Measurements from ENCODE around the gene CELSR1.

CELSR1 gene

DNA sequence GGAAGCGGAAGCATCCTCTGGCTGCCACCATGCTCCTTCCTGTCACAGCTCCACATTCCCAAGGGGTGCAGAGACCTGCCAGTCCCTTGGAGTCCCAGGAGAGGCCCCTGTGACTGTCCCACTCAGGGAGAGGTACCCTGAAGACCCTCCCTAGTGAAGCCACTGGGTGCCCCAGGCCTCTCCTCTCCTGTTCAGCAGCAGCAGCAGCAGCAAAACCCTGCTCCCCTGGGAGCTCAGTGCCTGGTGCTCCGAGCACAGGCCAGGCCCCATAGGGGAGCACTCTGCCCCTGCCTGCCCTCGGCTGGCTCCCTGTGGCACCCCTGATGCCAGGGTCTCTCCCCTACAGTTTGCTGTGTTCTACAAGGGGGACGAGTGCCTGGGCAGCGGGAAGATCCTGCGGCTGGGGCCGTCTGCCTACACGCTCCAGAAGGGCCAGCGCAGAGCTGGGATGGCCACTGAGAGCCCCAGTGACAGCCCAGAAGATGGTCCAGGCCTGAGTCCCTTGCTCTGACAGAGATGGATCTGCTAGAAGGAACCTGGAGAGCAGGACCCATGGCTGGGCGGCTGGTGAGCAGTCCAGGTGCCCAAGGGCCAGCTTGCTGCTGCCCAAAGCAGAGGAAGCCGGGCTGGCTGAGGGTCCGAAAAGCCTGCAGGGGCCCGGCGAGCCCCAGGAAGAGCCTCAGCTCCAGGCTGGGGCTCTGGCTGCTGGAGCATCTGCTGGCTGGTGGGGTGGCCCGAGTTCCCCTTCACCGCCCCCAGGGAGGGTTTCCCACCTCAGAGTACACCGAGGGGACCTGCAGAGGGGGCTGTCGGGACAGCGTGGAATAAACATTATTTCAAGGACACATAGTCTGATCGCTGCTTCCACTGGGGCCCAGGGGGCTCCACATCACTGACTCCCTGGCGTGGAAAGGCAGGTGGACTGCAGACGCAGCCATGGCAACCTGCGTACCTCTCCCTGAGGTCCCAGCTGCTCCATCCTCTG lies 180.6 kb downstream of the CELSR1 start:
- Mint-ChIP-seq H3K4me1 (peaks cover 5% of the 10 kb centered on the region), H3K9me3 (peaks cover 14% of the 10 kb centered on the region), H3K27me3 (ENCODE audit: low read depth, poor library complexity) (no peaks in the 10 kb centered on the region), H3K4me3 (no peak overlapping the region), H3K36me3 (ENCODE audit: low read depth) (peaks cover 47% of the 10 kb centered on the region), H3K27ac (no peak overlapping the region)
- DNase-seq, result no peak
- TF ChIP-seq, protein P1, sequence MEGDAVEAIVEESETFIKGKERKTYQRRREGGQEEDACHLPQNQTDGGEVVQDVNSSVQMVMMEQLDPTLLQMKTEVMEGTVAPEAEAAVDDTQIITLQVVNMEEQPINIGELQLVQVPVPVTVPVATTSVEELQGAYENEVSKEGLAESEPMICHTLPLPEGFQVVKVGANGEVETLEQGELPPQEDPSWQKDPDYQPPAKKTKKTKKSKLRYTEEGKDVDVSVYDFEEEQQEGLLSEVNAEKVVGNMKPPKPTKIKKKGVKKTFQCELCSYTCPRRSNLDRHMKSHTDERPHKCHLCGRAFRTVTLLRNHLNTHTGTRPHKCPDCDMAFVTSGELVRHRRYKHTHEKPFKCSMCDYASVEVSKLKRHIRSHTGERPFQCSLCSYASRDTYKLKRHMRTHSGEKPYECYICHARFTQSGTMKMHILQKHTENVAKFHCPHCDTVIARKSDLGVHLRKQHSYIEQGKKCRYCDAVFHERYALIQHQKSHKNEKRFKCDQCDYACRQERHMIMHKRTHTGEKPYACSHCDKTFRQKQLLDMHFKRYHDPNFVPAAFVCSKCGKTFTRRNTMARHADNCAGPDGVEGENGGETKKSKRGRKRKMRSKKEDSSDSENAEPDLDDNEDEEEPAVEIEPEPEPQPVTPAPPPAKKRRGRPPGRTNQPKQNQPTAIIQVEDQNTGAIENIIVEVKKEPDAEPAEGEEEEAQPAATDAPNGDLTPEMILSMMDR (IDR thresholded peaks at IDR 0.05), result no peak

DNA sequence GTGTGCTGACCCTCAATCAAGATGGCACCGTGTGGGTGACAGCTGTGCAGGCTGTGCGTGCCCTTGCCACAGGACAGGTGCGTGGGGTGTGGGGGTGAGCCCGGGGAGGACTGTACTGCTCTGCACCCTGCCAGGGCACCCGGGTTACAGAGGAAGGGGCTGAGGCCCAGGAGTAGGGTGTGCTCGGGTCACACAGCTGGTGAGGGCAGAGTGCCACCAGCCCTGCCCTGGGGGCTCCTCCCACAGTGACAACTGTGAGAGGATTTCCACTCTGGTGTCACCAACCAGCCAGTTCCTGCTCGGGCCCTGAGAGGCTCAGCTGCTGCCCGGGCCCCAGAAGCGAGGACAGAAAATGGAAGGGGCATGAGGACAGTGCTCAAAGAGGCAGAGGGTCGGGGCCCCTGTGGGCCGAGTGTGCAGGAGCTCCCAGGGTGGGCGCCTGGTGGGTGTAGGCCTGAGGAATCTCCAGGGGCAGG lies 181.4 kb downstream of the CELSR1 start:
- TF ChIP-seq, protein P1 (IDR thresholded peaks at IDR 0.05), result no peak
- no peak for DNase-seq
- peaks cover 7% of the 10 kb centered on the region for H3K9me3 Mint-ChIP-seq
- H3K27ac Mint-ChIP-seq, result no peak overlapping the region
- peaks cover 5% of the 10 kb centered on the region for H3K4me1 Mint-ChIP-seq
- H3K36me3 Mint-ChIP-seq (ENCODE audit: low read depth), result peaks cover 41% of the 10 kb centered on the region
- H3K4me3 Mint-ChIP-seq, result no peak overlapping the region
- no peaks in the 10 kb centered on the region for H3K27me3 Mint-ChIP-seq (ENCODE audit: low read depth, poor library complexity)

DNA sequence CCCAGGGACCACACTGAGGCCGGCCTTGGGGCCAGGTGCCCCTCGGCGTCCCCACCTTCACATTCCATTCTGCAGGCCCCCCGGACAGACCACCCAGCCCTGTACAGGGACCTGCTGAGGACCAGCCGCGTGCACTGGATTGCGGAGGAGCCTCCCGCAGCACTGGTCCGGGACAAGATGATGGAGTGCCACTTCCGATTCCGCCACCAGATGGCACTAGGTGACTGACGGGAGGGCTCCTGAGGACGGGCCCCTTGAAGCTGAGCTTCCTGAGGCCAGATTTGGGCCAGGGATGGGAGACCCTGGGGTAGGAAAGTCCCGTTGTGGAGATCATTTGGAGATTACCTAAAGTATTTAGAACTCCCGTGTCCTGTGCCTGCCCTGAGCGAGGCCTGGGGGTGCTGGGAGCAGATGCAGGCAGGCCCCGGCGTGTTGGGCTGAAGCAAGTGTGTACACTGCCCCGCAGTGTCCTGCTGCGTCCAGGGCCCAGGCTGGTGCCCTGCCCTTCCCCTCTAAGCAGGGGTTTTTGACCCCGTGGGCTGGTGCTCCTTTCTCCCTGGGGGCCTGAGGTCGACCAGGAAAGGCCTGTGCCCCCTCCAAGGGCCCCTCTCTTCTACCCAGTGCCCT lies 181.9 kb downstream of the CELSR1 start:
- DNase-seq, result peak; percentile 92
- peaks cover 40% of the 10 kb centered on the region for H3K36me3 Mint-ChIP-seq (ENCODE audit: low read depth)
- peaks cover 4% of the 10 kb centered on the region for H3K9me3 Mint-ChIP-seq
- H3K4me1 Mint-ChIP-seq, result peaks cover 5% of the 10 kb centered on the region
- H3K27me3 Mint-ChIP-seq (ENCODE audit: low read depth, poor library complexity), result no peaks in the 10 kb centered on the region
- TF ChIP-seq, protein P1 (IDR thresholded peaks at IDR 0.05), result peak; percentile 88
- no peak overlapping the region for H3K4me3 Mint-ChIP-seq
- H3K27ac Mint-ChIP-seq, result peak overlapping the region; percentile 86

DNA sequence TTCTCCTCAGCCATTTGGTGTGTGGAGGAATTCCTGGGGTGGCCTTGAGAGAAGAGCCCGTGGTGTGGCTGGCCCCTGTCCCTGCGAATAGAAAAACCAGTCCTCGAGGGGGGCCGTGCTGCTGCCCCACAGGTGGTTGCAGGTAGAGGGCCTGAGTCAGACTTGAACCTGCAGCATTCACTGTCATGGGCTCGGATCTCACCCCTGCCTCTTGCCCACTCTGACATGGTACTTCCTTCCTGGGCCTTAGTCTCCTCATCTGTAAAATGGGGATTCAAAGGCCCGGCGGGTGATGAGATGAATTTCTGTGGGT lies 182.5 kb downstream of the CELSR1 start:
- Mint-ChIP-seq H3K27me3 (ENCODE audit: low read depth, poor library complexity) (no peaks in the 10 kb centered on the region), H3K4me3 (no peak overlapping the region), H3K4me1 (peaks cover 5% of the 10 kb centered on the region), H3K27ac (no peak overlapping the region), H3K36me3 (ENCODE audit: low read depth) (peaks cover 38% of the 10 kb centered on the region), H3K9me3 (no peaks in the 10 kb centered on the region)
- TF ChIP-seq, protein P1 (IDR thresholded peaks at IDR 0.05), result no peak
- no peak for DNase-seq

DNA sequence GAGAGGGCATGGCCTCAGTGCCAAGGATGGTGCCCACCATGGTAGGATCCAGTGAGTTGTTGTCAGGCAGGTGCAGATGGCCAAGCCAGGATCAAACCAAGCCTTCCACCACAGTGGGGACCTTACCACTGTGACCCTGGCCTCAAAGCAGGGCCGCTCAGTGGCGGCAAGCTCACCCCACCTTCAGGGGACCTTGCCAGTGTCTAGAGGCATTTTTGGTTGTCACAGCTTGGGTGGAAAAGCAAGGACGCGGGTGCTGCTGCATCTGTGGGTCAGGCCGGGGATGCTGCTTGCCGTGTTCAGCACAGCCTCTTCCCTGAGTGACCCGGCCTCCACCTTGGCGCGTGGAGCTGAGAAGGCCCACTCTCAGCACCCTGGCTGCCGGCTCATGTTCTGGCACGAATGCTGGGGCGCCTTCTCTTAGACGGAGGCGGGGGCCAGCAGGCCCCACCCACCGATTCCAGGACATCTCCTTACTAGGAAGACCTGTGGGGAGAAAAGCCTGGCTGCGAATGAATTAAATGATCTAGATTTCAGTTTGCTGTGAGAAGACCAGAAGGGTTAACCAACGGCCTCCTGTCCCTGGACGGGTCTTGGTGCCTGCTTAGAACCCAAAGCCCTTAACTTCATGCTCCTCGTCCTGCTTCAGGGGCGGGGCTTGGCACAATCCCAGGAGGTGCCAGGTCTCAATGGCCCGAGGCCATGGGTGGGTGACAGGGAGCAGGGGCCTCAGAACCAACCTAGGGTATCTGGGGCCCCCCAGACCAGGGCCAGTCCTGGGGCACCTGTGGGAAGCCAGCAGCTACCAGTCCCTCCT lies 183.0 kb downstream of the CELSR1 start:
- TF ChIP-seq, protein P1 (IDR thresholded peaks at IDR 0.05), result no peak
- no peak overlapping the region for H3K27ac Mint-ChIP-seq
- no peak overlapping the region for H3K4me3 Mint-ChIP-seq
- peaks cover 38% of the 10 kb centered on the region for H3K36me3 Mint-ChIP-seq (ENCODE audit: low read depth)
- no peak for DNase-seq
- H3K27me3 Mint-ChIP-seq (ENCODE audit: low read depth, poor library complexity), result no peaks in the 10 kb centered on the region
- no peaks in the 10 kb centered on the region for H3K9me3 Mint-ChIP-seq
- peaks cover 5% of the 10 kb centered on the region for H3K4me1 Mint-ChIP-seq
